ENCODE results near the gene LIF.

LIF gene

DNA sequence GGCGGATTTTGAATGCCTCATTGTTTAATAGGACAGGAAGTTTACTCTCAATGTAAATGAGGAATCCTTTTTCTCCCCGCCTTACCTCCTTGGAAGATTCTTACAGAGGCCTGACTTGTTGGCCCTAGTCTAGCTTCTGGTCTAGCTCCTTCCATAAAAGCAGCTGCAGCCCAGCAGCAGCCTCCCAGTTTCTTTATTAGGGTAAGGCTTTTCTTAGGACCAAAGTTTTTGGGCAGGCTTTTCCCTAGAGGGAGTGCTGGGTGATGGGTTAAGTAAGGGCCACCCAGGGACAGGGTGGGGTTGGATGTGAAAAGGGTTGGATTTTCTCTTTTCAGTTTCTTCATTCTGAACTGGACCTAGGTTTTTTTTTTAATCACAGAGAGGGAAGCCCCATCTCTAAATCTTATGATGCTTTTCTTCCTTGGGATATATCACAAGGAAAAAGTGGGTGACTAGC lies 49.7 kb downstream of the LIF start:
- H2BK12ac ChIP-seq (ENCODE audit: low read length): no peak overlapping the region
- H4K8ac ChIP-seq (ENCODE audit: low read depth, low read length): no peak overlapping the region
- peaks cover 6 to 15% of the 10 kb centered on the region in 2 donors for H3K4me1 ChIP-seq (ENCODE audit: control insufficient read depth in 2 of 2, insufficient read depth in 1 of 2, low read depth in 1 of 2, low read length in 2 of 2)
- H3K4ac ChIP-seq (ENCODE audit: low read length): no peak overlapping the region
- no peak overlapping the region for H3K14ac ChIP-seq (ENCODE audit: low read length)
- peak overlapping the region; percentile 76 for H2AFZ ChIP-seq (ENCODE audit: low read length)
- H2BK5ac ChIP-seq (ENCODE audit: low read length): no peak overlapping the region
- H3K79me1 ChIP-seq (ENCODE audit: low read depth, low read length): no peaks in the 10 kb centered on the region
- H3K4me3 ChIP-seq (ENCODE audit: low read length in 2 of 2): peak overlapping the region in 1 of 2 donors; percentile 31
- H3K27me3 ChIP-seq (ENCODE audit: control insufficient read depth in 3 of 3, insufficient read depth in 3 of 3, low read depth in 1 of 3, low read length in 3 of 3): no peaks in the 10 kb centered on the region
- H3K23ac ChIP-seq (ENCODE audit: low read depth, low read length, poor library complexity): no peak overlapping the region
- no peak overlapping the region for H3K9ac ChIP-seq (ENCODE audit: low read depth, low read length, poor library complexity)
- H3K36me3 ChIP-seq (replicated peaks in 1 of 2; ENCODE audit: control insufficient read depth in 2 of 2, insufficient read depth in 2 of 2, low read length in 2 of 2): no peaks in the 10 kb centered on the region
- H2AK5ac ChIP-seq (ENCODE audit: low read depth, low read length): no peak overlapping the region
- H3K9me3 ChIP-seq (replicated peaks in 1 of 2; ENCODE audit: control insufficient read depth in 2 of 2, insufficient read depth in 1 of 2, low read depth in 1 of 2, low read length in 2 of 2): no peaks in the 10 kb centered on the region
- H3K4me2 ChIP-seq (ENCODE audit: insufficient read depth, low read length, poor library complexity, severe bottlenecking): no peak overlapping the region
- H2BK120ac ChIP-seq (ENCODE audit: low read depth, low read length): no peak overlapping the region
- H3K18ac ChIP-seq (ENCODE audit: low read length): no peak overlapping the region
- DNase-seq (ENCODE audit: low spot score): no peak
- no peak overlapping the region for H2BK15ac ChIP-seq (ENCODE audit: low read length)
- no CpG with 5 or more reads among the region's 2 CpGs for WGBS, 2 donors (ENCODE audit: extremely low coverage in 2 of 2, insufficient read length in 2 of 2, insufficient replicate concordance in 1 of 2)
- H4K91ac ChIP-seq (ENCODE audit: low read depth, low read length, poor library complexity): no peak overlapping the region
- H3K27ac ChIP-seq (replicated peaks; ENCODE audit: low read length): no peak overlapping the region

DNA sequence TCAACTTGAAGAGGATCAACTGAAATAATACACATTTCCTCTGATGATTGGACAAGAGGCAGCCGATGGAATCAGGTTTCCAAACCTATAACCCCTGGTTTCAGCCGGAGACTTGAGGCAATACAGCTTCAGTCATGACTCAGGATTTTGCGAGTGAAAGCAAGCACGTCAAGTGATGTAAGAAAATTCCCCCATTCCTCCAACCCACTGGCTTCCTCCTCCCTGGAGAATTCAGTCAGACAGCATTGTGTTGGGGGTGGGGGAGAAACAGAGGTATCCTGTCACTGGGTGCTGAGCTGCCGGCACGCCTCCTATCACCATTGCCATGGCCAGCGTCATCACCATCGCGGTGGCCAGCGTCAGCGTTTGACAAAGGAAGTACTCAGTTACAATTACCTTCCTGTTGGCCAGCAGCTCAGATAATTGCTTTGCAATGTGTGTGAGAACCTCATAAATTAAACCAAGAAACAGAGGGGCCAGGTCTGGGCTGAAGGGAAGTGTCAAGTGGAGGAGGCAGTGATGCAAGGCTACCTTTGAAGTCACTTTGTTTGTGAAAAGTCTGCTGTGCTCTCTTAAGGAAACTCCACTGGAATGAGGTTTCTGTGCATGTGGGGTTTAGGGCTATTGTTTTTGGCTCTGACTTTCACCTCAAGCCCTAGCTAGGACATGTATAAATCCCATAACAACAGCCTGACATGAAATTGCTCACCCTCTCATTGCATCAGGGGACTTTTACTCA lies 50.2 kb downstream of the LIF start:
- Histone ChIP-seq H2BK12ac (ENCODE audit: low read length) (no peak overlapping the region), H3K4me1 (ENCODE audit: control insufficient read depth in 2 of 2, insufficient read depth in 1 of 2, low read depth in 1 of 2, low read length in 2 of 2) (peaks cover 6 to 15% of the 10 kb centered on the region in 2 donors), H4K91ac (ENCODE audit: low read depth, low read length, poor library complexity) (no peak overlapping the region), H3K9me3 (replicated peaks in 1 of 2; ENCODE audit: control insufficient read depth in 2 of 2, insufficient read depth in 1 of 2, low read depth in 1 of 2, low read length in 2 of 2) (no peaks in the 10 kb centered on the region), H3K18ac (ENCODE audit: low read length) (no peak overlapping the region), H3K23ac (ENCODE audit: low read depth, low read length, poor library complexity) (no peak overlapping the region), H3K14ac (ENCODE audit: low read length) (no peak overlapping the region), H3K4me3 (ENCODE audit: low read length in 2 of 2) (peak overlapping the region in 1 of 2 donors; percentile 31), H2AK5ac (ENCODE audit: low read depth, low read length) (no peak overlapping the region), H3K27me3 (ENCODE audit: control insufficient read depth in 3 of 3, insufficient read depth in 3 of 3, low read depth in 1 of 3, low read length in 3 of 3) (no peaks in the 10 kb centered on the region), H2AFZ (ENCODE audit: low read length) (peak overlapping the region; percentile 76), H4K8ac (ENCODE audit: low read depth, low read length) (no peak overlapping the region), H2BK5ac (ENCODE audit: low read length) (no peak overlapping the region), H3K9ac (ENCODE audit: low read depth, low read length, poor library complexity) (no peak overlapping the region), H2BK120ac (ENCODE audit: low read depth, low read length) (no peak overlapping the region), H3K79me1 (ENCODE audit: low read depth, low read length) (no peaks in the 10 kb centered on the region), H3K27ac (replicated peaks; ENCODE audit: low read length) (no peak overlapping the region), H3K4me2 (ENCODE audit: insufficient read depth, low read length, poor library complexity, severe bottlenecking) (no peak overlapping the region), H2BK15ac (ENCODE audit: low read length) (no peak overlapping the region), H3K36me3 (replicated peaks in 1 of 2; ENCODE audit: control insufficient read depth in 2 of 2, insufficient read depth in 2 of 2, low read length in 2 of 2) (no peaks in the 10 kb centered on the region), H3K4ac (ENCODE audit: low read length) (no peak overlapping the region)
- WGBS, 2 donors (ENCODE audit: extremely low coverage in 2 of 2, insufficient read length in 2 of 2, insufficient replicate concordance in 1 of 2): no CpG with 5 or more reads among the region's 11 CpGs
- DNase-seq (ENCODE audit: low spot score): no peak

DNA sequence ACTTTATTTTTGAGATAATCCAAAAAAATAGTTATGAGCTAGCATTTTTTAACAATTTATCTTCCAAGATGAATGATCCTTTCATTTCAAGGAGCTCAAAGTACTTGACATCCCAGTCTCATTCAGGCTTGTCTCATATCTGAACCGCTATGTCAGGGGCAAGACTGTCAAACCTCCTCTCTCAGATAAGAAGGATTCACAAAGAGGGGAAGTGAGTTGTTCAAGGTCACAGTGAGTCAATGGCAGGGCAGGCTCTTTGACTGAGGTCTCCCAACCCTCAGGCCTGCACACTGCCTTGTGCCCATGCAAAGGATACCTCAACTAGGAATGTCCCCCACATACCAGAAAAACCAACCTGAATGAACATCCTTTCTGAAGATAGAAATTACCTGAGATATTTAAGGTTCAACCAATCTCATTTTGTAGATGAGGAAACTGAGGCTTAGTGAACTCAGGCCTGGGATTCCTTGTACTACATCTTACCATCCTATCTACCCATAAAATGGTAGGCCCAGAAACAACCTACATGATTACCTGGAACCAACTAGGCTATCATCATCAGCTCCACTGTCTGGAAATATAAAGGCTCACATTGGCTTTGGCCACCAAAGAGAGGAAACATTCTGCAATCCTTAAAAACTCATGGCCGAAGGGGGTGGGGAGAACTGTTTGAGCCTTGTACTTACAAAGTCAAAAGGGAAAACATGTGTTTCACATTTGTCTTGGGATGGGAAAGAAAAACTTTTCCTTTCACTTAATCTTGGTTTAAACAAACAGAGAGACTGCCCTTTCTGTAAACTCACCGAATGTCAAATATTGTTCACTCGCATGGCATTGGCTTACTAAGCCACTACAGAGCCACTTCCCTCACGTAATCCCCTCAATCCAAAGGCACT lies 51.1 kb downstream of the LIF start:
- Histone ChIP-seq H2BK5ac (ENCODE audit: low read length) (no peak overlapping the region), H2BK120ac (ENCODE audit: low read depth, low read length) (no peak overlapping the region), H3K4me2 (ENCODE audit: insufficient read depth, low read length, poor library complexity, severe bottlenecking) (no peak overlapping the region), H3K4me1 (ENCODE audit: control insufficient read depth in 2 of 2, insufficient read depth in 1 of 2, low read depth in 1 of 2, low read length in 2 of 2) (peaks cover 6 to 15% of the 10 kb centered on the region in 2 donors), H2AK5ac (ENCODE audit: low read depth, low read length) (no peak overlapping the region), H2AFZ (ENCODE audit: low read length) (peak overlapping the region; percentile 76), H3K4me3 (ENCODE audit: low read length in 2 of 2) (peak overlapping the region in 1 of 2 donors; percentile 31), H3K27ac (replicated peaks; ENCODE audit: low read length) (no peak overlapping the region), H3K9me3 (replicated peaks in 1 of 2; ENCODE audit: control insufficient read depth in 2 of 2, insufficient read depth in 1 of 2, low read depth in 1 of 2, low read length in 2 of 2) (no peaks in the 10 kb centered on the region), H4K91ac (ENCODE audit: low read depth, low read length, poor library complexity) (no peak overlapping the region), H3K79me1 (ENCODE audit: low read depth, low read length) (no peaks in the 10 kb centered on the region), H4K8ac (ENCODE audit: low read depth, low read length) (no peak overlapping the region), H3K36me3 (replicated peaks in 1 of 2; ENCODE audit: control insufficient read depth in 2 of 2, insufficient read depth in 2 of 2, low read length in 2 of 2) (no peaks in the 10 kb centered on the region), H3K27me3 (ENCODE audit: control insufficient read depth in 3 of 3, insufficient read depth in 3 of 3, low read depth in 1 of 3, low read length in 3 of 3) (no peaks in the 10 kb centered on the region), H3K4ac (ENCODE audit: low read length) (no peak overlapping the region), H2BK12ac (ENCODE audit: low read length) (no peak overlapping the region), H3K14ac (ENCODE audit: low read length) (no peak overlapping the region), H3K23ac (ENCODE audit: low read depth, low read length, poor library complexity) (no peak overlapping the region), H3K18ac (ENCODE audit: low read length) (no peak overlapping the region), H2BK15ac (ENCODE audit: low read length) (no peak overlapping the region), H3K9ac (ENCODE audit: low read depth, low read length, poor library complexity) (no peak overlapping the region)
- whole genome bisulfite sequencing, 2 donors (ENCODE audit: extremely low coverage in 2 of 2, insufficient read length in 2 of 2, insufficient replicate concordance in 1 of 2): no CpG with 5 or more reads among the region's 5 CpGs
- no peak for DNase-seq (ENCODE audit: low spot score)

All from neuronal stem cell (in vitro differentiated cells).